COR-L47 (cell line): Measurements from ENCODE around the gene SSUH2.
A peak's percentile ranks its signal among the peaks of the same experiment; 100 is the strongest.
"Not testable (repeated sequence)": the region's sequence is repeated elsewhere in the genome, so short reads cannot be mapped to it uniquely, and the experiment has no call there.

Experiments used
- DNase-seq: peaks from one replicate; lab custom pipeline; 2025; lab: John Stamatoyannopoulos, UW

The SSUH2 gene, protein sequence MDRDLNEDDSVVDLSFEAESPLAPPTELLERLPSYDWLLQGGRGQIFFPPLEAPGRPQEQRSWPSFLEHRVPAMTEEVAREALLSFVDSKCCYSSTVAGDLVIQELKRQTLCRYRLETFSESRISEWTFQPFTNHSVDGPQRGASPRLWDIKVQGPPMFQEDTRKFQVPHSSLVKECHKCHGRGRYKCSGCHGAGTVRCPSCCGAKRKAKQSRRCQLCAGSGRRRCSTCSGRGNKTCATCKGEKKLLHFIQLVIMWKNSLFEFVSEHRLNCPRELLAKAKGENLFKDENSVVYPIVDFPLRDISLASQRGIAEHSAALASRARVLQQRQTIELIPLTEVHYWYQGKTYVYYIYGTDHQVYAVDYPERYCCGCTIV

DNA sequence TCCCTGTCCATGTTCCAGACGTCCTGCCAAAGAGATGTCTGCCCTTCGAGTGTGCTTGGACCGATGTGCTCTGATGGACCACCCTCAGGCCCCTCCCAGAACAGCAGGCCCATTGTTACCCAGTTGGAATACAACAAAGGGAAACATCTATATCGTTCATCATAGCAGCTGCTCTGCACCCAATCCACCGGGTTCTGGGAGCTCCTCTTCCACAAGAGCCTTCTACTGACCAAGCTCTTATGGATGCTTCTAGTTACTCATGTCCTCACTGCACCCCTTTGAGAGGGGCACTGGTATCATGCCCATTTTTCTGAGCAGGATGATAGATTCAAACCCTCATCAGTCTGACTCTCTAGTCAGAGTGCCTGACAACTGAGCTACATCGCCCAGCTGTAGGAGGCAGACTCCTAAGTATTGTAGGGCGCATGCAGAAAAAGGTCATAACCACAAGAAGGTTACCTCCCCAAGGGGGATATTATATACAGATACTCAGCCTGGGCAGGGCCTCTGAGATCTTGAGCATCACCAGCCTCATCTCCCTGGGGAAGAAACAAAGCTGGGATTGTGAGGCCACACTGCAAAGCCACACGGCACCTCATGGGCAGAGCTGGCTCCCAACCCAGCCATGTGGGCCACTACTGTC lies at the start of gene SSUH2:
TSS of gene SSUH2 (minus strand) at position 51 of the 643 bp plus-strand sequence. CDS start at position 11, 40 bp downstream.
- no peak for DNase-seq

DNA sequence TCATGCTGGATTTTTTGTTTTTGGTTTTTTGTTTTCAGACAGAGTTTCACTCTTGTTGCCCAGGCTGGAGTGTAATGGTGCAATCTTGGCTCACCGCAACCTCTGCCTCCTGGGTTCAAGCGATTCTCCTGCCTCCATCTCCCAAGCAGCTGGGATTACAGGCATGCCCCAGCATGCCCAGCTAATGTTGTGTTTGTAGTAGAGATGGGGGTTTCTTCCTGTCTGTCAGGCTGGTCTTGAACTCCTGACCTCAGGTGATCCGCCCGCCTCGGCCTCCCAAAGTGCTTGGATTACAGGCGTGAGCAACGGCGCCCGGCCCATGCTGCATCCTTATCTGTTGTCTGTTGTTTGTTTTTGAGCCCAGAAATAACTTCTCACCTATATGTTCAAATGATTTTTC lies 46.7 kb upstream of the SSUH2 start:
- DNase-seq: not testable (repeated sequence)

DNA sequence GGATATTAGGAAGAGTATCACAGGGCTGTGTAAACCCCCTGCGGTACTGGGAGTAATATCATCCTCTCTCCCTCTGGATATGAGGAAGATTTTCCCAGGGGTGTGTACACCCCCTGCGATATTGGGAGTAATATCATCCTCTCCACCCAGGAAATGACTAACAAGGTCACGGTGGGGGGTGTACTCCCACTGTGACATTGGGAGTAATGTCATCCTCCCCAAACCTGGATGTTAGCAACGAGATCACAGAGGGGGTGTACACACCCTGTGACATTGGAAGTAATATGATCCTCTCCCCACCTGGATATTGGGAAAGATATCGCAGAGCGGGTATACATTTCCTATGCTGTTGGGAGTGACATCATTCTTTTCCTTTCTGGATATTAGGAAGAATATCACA lies 40.4 kb upstream of the SSUH2 start:
- not testable (repeated sequence) for DNase-seq

DNA sequence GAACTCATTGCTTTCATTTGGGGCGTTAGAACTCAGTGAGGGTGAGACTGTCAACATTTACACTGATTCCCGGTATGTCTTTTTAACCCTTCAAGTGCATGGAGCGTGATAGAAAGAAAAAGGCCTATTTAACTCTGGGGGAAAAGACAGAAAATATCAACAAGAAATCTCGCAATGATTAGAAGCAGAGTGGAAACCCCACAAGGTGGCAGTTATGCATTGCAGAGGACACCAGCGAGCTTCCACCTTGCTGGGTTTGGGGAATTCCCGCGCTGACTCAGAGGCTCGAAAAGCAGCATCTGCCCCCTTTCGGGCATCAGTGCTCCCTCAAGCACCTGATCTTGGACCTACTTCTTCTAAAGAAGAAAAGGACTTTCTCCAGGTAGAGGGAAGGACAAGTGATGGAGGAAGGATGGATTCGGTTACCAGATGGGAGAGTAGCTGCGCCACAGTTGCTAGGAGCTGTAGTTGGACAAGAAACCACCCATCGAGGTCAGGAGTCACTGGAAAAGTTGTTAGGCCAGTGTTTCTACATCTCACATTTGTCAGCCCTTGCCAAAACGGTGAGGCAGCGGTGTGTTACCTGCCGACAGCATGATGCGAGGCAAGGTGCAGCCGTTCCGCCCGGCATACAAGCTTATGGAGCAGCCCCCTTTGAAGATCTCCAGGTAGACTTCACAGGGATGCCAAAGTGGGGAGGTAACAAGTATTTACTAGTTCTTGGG lies 38.4 kb upstream of the SSUH2 start:
- DNase-seq: not testable (repeated sequence)

DNA sequence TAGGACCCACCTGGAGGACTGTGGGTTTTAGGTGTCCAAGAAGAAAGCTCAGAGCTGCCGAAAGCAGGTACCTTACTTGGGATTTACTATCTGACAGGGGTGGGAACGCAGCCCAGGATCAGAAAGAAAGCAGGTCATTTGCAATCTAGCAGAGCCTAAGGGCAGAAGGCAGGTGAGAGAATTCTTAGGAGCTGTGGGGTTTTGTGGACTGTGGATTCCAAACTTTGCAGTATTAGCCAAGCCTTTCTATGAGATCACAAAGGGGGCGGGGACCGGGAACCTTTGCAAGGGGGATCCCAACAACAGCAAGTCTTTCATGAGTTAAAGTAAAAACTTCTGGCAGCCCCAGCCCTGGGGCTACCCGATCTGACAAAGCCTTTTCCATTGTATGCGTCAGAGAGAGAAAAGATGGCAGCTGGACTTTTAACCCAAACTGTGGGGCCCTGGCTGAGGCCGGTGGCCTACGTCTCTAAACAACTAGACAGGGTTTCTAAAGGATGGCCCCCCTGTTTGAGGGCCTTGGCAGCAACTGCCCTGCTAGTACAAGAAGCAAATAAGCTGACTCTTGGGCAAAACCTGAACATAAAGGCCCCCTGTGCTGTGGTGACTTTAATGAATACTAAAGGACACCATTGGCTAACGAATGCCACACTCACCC lies 37.4 kb upstream of the SSUH2 start:
- DNase-seq: not testable (repeated sequence)

DNA sequence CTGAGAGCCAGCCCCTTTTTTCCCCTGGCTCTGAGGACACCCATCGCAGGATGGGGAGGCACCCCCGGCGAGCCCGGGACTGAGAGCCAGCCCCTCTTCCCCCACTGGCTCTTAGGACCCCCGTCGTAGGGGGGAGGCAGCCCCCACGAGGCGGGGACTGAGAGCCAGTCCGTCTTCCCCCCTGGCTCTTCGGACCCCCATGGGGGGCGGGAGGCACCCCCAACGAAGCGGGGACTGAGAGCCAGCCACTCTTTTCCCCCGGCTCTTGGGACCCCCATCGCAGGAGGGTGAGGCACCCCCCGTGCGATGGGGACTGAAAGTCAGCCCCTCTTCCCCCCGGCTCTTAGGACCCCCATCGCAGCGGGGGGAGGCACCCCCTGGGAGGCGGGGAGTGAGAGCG lies 36.8 kb upstream of the SSUH2 start:
- no peak for DNase-seq

DNA sequence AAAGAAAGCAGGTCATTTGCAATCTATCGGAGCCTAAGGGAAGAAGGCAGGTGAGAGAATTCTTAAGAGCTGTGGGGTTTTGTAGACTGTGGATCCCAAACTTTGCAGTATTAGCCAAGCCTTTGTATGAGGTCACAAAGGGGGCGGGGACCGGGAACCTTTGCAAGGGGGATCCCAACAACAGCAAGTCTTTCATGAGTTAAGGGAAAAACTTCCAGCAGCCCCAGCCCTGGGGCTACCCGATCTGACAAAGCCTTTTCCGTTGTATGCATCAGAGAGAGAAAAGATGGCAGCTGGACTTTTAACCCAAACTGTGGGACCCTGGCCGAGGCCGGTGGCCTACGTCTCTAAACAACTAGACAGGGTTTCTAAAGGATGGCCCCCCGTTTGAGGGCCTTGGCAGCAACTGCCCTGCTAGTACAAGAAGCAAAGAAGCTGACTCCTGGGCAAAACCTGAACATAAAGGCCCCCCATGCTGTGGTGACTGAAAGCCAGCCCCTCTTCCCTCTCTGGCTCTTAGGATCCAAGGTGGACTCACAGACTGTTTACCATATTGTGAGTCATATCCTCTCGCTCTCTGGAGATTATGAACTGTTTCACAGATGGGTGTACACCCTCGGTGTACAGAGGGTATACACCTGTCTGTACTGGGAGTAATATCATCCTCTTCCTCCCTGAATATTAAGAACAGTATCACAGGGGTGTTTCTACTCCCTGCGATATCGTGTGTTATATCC lies 35.4 kb upstream of the SSUH2 start:
- DNase-seq: not testable (repeated sequence)

DNA sequence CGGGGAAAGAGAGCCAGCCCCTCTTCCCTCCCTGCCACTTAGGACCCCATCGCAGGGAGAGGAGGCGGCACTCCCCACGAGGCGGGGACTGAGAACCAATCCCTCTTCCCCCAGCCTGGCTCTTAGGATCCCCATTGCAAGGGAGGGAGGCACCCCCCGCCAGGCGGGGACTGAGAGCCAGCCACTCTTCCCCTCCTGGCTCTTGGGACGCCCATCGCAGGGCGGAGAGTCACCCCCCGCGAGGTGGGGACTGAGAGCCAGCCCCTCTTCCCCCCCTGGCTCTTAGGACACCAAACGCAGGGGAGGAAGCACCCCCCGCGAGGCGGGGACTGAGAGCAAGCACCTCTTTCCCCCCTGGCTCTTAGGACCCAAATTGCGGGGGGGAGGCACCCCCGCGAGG lies 34.2 kb upstream of the SSUH2 start:
- no peak for DNase-seq

DNA sequence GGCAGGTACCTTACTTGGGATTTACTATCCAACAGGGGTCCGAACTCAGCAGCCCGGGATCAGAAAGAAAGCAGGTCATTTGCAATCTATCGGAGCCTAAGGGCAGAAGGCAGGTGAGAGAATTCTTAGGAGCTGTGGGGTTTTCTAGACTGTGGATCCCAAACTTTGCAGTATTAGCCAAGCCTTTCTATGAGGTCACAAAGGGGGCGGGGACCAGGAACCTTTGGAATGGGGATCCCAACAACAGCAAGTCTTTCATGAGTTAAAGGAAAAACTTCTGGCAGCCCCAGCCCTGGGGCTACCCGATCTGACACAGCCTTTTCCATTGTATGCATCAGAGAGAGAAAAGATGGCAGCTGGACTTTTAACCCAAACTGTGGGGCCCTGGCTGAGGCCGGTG lies 32.7 kb upstream of the SSUH2 start:
- not testable (repeated sequence) for DNase-seq

DNA sequence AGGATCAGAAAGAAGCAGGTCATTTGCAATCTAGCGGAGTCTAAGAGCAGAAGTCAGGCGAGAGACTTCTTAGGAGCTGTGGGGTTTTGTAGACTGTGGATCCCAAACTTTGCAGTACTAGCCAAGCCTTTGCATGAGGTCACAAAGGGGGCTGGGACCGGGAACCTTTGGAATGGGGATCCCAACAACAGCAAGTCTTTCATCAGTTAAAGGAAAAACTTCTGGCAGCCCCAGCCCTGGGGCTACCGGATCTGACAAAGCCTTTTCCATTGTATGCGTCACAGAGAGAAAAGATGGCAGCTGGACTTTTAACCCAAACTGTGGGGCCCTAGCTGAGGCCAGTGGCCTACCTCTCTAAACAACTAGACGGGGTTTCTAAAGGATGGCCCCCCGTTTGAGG lies 31.0 kb upstream of the SSUH2 start:
- not testable (repeated sequence) for DNase-seq

DNA sequence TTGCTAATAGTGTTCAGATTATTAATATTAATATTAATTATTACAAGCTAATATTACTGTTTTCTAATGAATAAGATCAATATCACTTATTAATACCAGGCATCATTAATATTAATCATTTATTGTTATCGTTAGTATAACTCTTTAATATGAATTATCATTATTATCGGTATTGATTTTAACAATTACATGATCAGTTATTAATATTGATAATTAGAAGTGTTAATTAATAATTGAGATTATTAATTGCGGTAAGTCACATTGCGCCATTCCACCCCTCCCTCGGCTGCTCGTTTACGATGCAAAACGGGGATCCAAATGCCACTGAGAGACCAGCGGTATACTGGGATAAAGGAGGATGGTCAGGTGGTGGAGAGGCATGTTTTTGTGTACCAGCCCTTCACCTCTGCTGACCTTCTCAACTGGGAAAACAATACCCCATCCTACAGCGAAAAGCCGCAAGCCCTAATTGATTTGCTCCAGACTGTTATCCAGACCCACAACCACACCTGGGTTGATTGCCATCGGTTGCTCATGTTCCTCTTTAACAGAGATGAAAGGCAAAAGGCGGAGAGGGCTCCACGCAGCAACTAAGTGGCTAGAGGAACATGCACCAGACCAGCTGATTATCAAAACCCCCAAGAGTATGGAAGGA lies 28.6 kb upstream of the SSUH2 start:
- no peak for DNase-seq

DNA sequence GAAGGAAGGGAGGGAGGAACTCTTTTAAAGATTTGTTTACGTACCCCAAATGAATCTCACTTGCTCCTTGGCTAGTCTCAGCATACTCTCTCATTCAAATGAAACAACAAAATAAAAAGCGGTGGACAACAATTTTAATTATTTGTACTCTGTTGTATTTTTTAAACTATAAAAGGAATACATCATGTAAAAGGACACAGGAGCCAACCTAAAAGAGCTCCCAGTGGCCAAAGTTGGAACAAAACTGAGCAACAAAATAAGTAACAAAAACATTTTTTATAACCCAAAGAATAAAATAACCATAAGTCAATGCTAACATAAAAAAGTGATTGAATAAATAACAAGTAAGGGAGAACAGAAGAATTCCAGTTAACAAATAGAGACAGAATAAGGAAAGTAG lies 24.4 kb upstream of the SSUH2 start:
- DNase-seq: no peak

DNA sequence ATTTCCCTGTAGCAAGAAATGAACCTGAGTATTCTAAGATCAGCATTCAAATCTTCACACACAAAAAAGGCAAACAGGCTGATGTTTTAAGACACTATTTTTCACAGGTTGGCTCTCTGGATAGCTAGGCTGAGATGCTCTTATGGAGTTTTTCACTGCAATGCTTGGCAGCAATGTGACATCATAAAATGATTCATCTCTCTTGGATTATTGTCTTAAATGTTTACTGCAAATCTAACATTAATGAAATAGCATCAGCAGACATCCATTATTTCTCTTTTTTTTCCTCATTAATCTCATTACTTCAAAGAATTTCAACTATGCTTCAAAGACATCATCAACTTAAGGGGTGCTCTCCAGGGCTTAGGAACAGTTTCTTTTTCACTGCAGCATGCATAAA lies 23.6 kb upstream of the SSUH2 start:
- DNase-seq: no peak

DNA sequence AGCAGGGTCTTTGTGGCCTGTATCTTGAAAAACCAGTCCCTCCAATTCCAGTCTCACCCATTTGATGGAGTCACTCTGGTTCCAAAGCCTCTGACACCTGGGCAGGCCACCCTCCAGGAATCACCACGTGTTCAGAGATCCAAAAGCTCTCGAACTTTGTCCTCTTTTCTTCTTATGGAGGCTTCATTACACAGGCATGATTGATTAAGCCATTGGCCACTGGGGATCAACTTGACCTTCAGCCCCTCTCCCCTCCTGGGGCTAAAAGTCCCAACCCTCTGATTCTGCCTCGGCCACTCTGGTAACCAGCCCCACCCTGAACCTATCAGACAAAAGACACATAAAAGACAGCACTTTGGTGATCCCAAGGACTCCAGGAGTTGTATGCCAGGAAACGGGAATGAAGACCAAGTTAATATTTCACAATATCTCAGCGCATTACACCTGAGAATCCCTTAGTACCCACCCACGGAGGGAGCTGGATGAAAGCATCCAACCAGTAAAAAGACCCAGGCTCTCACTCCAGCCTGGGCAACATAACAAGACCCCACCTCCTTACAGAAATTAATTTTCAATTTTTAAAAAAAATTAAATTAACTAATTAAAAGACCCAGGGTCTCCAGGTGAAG lies 23.0 kb upstream of the SSUH2 start:
- DNase-seq: no peak

DNA sequence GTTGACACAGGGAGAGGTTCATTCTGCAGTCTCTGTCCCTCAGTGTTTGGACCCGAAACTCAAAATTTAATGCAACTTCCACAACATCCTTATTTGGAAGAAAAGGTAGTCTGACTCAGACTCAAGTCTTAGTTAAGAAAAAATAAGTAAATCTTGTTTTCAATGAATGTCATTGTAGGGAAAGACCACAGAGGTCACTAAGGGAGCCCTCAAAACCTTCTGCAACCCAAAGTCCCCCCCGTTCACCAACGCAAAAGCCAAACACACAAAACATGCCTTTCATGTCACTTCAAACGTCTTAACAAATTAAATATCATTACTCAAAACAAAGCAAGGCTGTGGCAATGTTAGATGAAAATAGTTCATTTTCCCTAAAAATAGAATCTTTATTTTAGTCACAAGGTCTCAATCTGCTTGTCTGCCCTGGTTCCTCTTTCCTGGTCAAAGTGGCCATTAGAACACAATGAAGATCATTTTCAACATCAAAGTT lies 20.9 kb upstream of the SSUH2 start:
- no peak for DNase-seq

DNA sequence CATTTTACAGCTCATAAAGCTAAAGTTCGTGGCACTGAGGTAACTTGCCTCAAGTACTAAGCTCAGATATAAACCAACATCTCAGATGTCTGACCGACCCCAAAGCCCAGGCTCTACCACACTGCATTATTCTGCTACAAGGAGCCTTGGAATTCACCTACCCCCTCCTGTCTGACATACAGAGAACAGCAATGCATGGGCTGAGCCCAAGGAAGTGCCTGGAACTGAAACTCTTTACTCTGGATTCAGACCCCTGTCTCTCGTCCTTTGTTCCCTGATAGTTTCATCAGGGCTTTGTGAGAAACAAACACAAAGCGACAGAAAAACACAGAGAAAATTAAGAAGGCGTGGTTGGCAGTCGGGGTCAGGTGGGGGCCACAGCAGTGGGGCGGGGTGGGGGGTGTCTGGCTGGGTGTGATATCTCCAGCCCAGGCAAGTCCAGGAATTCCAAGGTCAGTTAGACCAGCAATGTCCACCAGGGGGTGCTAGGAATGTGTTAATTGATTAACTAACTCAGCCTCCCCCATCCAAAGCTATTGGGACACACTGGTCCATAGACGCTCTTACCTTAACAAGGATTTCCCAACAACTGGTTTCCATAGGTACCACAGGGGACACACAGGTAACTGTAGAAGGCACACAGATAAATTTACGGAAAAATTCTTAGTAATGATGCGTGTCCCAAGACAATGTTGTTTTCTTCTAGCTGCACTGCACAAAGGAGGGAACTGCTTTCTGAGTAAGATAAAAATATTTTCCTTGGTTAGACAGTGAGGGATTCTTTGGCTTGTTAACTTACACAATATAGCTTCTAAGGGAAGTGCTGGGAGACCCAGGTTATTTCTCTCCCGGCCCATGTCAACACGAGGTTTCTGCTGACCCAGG lies 18.8 kb upstream of the SSUH2 start:
- DNase-seq: peak; percentile 64

DNA sequence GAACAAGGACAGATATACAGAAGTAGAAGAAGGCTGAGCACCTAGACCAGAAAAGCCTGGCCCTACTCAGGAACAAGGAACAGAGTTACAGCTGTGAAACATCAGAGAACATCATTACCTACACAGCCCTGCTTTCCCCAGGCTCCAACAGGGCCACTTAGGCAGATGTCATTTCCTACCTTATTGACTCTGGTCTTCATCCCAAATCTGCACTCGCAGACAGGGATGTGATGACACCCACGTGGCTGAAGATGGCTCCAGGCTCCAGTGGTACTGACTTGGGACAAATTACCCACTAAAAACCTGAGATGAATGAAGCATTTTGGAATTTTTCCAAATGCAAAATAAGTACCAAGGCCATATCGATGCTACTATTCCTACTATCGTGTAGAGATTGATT lies 18.0 kb upstream of the SSUH2 start:
- no peak for DNase-seq

DNA sequence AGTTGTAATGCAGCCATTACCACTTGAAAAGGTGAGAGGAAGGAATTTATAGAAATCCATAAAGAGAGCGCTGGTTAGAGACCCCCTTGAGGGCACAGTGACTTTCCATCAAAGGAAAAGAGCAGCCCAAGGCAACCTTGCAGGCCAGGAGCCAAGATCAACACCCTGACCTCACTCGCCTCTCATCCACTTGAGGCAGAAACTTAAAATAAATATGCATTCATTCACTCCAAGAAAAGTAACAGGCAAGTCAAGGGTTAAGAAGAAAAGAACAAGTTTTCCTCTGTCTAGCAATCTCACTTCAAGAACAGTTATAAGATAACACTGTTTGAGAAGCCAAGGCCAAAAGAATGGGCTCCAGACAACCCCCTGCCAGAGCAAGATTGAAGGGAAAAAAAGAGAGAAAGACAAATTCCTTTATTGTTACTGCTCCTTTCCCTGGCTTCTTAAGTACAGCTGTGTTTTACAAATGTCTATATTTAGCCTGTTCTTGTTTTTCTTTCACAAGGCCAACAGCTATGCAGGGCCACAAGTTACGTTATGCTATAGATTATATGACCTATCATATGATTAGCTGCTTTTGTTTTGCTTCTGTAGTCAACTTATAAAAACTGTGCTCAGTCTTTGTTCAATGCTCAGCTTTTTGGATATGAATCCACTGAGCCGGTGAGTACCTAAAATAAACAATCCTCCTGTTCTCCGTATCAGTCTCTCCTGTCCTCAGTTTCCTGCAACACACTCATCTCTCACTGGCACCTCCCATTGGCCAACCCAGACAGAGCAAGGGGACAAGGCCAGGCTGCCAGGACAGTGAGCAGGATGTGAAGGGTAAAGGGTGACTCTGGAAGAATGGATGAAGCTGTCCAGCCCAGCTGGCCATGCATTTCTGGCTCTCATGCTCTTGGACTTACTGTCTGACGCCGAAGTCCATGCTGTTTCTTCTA lies 15.8 kb upstream of the SSUH2 start:
- no peak for DNase-seq
